ENCODE results near the gene CAMSAP1.

DNA sequence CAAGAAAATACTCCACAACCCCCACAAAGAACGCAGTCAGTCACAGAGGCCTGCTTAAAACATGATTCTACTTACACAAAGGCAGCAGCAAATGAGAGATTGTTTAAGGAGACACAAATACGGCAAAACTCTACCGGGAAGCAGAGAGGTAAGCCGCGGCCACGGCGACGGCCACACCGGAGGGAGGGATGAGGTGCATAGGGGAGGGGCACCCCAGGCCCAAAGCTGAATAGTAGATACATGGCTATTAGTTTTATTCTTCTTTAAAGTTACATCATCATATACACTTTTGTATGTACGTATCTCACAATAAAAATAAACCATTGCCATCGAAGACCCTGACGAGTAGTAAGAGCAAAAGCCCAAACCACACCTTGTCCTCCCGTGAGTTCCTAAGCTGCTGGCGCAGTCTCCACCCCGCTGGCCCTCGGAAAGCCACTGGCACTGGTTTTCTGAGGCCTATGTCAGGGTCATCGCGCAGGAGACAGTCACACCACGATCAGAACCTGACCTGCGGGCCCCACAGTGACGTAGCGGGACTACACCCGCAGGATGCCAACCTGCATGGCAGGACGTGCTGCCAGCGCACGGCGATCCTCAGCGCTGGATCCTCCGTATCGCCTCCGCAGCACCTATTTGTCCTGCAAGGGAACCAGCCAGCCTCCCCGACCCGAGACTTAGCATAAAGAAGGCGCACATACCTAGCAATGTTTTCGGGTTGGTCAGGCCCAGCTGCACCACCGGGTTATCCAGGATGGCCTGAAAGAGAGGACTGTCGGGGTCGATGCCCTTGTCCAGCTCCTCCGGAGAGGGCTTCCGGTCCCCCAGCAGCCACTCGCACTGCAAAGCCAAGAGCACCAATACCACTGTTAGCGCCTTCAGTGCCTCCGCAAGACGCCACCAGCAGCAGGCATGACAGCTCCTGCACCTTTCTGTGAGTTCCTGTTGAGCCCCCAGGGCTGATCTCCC, 30.5 kb upstream of the CAMSAP1 start:
- TF ChIP-seq, protein P1, sequence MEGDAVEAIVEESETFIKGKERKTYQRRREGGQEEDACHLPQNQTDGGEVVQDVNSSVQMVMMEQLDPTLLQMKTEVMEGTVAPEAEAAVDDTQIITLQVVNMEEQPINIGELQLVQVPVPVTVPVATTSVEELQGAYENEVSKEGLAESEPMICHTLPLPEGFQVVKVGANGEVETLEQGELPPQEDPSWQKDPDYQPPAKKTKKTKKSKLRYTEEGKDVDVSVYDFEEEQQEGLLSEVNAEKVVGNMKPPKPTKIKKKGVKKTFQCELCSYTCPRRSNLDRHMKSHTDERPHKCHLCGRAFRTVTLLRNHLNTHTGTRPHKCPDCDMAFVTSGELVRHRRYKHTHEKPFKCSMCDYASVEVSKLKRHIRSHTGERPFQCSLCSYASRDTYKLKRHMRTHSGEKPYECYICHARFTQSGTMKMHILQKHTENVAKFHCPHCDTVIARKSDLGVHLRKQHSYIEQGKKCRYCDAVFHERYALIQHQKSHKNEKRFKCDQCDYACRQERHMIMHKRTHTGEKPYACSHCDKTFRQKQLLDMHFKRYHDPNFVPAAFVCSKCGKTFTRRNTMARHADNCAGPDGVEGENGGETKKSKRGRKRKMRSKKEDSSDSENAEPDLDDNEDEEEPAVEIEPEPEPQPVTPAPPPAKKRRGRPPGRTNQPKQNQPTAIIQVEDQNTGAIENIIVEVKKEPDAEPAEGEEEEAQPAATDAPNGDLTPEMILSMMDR (IDR thresholded peaks at IDR 0.05), result no peak
- no peak for TF ChIP-seq POLR2A (IDR thresholded peaks at IDR 0.05)
